NCI-H748 (cell line): Measurements from ENCODE around the gene GRAMD1A.
"Not testable (repeated sequence)": the region's sequence is repeated elsewhere in the genome, so short reads cannot be mapped to it uniquely, and the experiment has no call there.

Experiments used
- DNase-seq: peaks from one replicate; lab custom pipeline; 2025; ENCODE audit not compliant: unreplicated experiment; lab: John Stamatoyannopoulos, UW

GRAMD1A gene

DNA sequence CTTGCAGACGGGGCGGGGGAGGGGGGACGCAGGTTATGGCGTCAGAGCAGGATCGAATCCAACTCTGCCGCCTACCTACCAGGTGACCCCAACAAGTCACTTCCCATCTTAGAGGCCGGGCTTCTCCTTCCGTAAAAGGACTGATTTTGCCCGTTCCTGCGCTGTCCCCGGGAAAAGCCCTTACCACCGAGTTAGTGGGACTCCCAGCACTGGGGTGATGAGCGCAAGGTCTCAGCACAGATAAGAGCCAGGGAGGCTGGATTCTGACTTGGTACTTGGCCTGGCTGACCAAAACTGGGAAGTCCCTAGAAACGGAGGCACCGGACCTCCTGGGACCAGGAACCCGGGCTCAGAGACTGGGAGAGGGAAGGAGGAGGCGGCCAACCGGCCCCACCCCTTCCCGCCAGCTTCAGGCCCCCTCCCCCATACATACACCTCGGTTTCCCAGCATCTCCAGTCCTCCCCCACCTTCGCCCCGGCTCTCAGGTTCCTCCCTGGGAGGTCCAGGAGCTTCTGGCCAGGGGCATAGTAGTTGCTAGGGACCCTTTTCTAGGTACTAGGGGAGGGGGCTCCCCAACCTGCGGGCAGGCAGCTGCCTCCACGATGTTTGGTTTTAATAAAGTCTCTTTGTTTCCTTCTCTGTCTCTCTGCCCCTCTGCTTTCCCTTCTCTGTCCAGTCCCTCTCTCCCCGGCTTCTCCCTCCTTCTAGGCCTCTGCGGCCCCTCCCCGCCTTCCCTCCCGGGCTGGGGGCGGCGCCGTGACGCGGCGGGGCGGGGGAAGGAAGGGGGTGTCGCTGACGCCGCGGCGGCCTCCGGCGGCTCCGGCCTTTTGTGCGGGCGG is at the start of gene GRAMD1A:
GRAMD1A (plus strand) TSS at position 826 of the 840 bp plus-strand sequence. CDS start 156 bp downstream, outside the sequence.
- peak; percentile 91 for DNase-seq

GRCh38 chr19:34953092-34953491 is 47.0 kb upstream of the GRAMD1A start:
- DNase-seq = no peak

GRCh38 chr19:34957830-34958751 is 42.0 kb upstream of the GRAMD1A start:
- DNase-seq = no peak

DNA sequence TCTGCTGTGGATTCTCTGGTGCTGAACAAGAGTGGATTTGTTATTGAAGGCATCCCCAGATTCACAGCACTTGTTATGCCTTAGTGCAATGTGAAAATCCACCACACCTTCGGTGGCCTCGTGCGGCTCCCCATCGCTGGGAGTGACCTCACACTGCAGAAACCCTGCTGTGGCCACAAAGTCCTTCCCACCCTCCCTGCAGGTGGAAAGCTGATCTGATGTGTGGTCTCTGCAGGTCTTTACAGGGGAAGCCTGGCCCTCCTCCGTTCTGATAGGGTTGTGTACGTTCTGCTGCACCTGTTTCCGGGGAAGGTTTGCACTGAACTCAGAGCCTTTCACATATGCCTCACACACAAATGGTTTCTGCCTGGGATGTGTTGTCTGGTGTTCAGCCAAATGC is 41.1 kb upstream of the GRAMD1A start:
- DNase-seq = no peak

GRCh38 chr19:34960103-34960805 is 39.9 kb upstream of the GRAMD1A start:
- no peak for DNase-seq

DNA sequence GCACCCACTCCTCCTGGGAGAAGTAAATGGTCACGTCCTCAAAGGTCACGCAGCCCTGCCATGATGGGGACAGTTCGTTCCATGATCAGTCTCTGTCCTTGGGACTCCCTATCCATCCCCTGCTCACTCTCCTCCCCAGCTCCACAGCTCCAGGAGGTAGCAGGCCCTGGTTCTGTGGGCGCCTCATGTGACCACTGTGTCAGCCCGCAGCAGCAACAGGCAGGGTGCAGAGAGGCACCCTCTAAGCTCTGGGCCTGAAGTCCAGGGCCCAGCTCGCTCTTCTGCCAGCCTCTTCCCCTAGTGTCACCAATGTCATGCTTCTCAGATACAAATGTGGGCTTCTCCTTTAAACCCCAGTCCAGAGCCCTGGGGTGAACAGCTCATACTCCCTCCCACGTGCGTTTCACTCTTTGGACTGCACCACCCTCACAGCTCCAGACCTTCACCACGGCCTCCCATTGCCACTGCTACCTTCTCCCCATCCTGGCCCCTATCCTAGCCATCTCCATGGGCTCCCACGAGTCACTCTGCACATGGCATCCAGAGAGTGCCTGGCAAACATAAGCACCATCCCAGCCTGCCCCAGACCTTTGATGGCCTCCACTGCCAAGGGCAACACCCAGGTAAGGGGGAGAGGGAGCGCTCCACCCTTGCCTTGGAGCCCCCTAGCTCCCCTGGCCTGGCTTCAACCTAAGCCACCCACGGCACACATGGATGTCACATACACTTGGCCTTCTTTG is 39.0 kb upstream of the GRAMD1A start:
- no peak for DNase-seq

DNA sequence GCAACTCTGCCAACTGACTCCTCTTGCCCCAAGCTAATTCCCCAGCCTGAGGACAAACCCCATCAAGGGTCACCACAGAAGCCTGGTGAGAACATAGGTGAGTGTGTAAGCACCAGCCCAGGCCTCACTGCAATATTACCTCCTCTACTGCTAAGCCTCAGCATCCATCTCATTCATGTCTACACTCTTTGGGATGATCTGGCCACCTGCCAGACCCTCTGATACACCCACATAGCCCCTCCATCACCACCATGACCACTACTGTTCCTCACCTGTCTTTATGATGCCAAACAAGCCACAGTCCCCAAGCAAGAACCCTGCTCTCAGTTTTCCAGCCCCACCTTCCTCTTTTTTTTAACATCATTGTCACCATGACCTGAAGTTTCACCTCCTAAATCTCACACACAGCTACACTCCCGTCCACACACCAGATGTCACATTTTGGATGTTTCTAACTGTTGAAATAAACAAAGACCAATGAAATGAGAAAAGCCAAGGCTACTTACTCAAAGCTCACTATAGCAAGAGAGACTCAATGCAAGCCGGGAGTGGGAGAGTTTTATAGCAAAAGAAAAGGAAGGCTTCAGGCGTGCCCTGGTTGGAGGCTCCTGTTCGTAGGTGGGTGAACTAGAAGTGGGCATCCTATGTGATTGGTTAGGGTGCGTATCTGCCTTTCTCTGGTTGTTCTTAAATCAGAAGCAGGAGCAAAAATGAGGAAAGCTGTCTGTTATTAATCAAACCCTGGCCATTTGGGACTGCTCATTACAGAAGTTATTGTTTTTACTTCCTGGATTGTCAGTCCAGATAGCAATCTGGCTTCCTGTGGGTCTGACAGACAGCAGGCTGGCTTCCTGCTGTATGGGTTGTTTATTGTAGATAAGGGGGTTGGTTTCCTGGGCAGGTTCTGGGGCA is 38.1 kb upstream of the GRAMD1A start:
- DNase-seq = no peak

DNA sequence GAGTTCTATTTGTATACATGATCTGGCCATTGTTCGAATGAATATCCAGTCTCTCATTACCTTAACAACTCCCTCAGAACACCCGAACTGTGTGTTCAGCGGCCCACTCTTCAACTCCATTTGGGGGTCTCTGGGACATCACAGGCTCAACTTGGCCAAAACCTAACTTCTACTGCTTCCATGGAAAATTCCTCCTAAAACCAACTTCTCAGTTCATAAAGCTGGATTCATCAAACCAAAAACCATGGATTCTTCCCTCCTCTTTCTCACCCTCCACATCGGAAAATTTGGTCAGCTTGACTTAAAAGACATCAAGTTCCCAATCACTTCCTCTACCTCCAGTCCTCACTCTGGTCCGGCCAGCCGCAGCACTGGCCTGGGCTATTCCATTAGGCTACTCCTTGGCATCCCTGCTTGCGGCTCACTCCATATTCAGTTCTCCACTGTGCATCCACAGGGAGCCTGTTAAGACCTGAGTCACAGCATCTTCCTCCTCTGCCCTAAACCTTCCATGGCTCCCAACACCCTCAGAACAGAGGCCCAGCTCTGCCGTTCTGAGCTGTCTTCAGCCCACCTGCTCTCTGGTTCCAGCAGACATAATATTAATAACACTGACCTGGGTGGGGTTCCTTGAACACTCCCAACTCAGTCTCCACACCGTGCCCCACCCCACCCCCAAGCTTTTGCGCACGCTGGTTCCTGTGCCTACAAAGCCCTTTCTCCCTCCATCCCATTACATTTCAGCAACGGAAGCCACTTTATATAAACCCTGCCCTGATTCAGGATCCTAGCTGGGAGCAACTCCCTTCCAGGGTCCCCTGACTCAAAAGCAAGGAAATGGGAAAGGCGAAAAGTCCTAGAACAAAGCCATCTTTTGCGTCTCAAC is 37.2 kb upstream of the GRAMD1A start:
- DNase-seq = peak; percentile 52

GRCh38 chr19:34963573-34964406 is 36.3 kb upstream of the GRAMD1A start, which contains the start of gene ZNF792:
Gene ZNF792, minus strand, starts transcription at chr19:34964229. Its CDS starts 567 bp downstream, at chr19:34963662.
- DNase-seq = peak; percentile 88

- DNase-seq = no peak
Observed at GRCh38 chr19:34964598-34964997, 35.5 kb upstream of the GRAMD1A start.

DNA sequence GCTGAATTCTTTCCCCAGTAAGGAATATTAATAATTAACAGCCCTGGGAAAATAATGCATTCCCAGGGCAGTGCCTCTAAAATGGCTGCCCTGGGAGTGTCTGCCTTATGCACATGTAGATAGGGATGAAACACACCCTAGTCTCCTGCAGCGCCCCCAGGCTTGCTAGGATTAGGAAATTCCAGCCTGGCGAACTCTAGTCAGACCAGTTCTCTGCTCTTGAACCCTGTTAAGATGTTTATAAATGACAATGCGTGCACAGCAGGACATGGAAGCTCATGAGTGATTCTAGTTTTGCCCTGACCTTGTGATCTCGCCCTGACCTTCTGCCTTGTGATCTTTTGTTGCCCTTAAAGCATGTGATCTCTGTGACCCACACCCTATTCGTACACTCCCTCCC is 34.6 kb upstream of the GRAMD1A start:
- not testable (repeated sequence) for DNase-seq

- no peak for DNase-seq
Observed at GRCh38 chr19:34967551-34967950, 32.6 kb upstream of the GRAMD1A start.

DNA sequence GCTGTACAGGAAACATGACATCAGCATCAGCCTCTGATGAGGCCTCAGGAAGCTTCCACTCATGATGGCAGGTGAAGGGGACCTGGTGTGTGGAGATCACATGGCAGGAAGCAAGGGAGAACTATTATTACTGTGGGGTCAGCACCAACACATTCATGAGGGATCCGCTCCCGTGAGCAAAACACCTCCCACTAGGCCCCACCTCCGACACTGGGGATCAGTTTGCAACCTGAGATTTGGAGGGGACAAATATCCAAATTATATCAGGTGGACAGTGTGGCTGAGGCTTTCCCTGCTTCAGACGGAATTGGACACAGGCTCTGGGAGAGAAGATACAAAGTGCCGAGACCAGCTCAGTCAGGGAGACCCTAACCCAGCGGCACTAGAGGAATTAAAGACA is 30.4 kb upstream of the GRAMD1A start:
- DNase-seq = no peak

- not testable (repeated sequence) for DNase-seq
Observed at GRCh38 chr19:34970185-34970780, 29.8 kb upstream of the GRAMD1A start.

- DNase-seq = no peak
Observed at GRCh38 chr19:34972163-34972705, 27.9 kb upstream of the GRAMD1A start.

DNA sequence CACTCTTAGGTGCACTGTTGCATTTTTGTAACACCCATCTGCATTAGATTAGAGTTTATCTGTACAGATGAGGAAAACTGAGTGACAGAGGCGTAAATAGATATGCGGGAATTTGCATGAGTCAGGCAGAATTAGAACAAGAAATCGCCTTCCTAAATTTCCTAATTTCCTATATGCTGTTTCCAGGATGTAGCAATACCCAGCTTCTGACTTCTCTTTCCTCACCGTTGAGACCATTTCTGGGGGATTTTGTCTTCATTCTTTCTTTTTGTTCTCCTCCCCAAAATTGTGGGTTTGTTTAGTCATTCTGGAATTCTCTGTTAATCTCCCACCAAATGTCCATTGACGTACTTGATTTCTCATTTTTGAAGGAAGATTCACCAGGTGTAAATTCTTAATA is 25.5 kb upstream of the GRAMD1A start:
- DNase-seq = no peak

DNA sequence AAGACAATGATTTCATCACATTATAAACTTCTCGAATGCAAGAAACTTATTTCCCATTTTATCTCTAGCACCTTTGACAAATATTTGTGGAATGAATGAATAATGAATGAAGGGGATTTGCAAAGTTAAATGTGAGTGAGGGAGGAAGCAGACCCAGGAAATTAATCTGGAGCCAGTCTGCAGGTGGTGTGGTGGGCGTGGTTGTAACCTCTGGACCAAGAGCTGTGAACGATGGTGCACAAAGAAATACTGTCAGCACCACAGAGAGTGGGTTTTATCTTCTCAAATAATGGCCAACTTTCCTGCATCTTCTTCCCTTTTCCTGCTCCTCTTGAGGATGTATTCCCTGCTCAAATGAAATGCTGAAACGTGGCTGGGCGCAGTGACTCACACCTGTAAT is 25.1 kb upstream of the GRAMD1A start:
- no peak for DNase-seq
